GM12864 (cell line): Measurements from ENCODE around the gene CD244.

Experiments
- DNase-seq: peaks from one replicate; pipeline ENCODE4 v3.0.0-alpha.2; 2011; ENCODE audit warnings: low read depth
- H3K4me3 ChIP-seq: 2 replicates; pipeline ENCODE4 v1.5.1; 2011; ENCODE audit warnings: mild to moderate bottlenecking, low read depth, low read length, control low read depth
- TF ChIP-seq, protein P1 (sequence below): IDR thresholded peaks from 2 replicates; pipeline ENCODE4 v1.5.1; 2011; ENCODE audit warnings: low read depth, mild to moderate bottlenecking, moderate library complexity, low read length, control low read depth, inconsistent platforms; ENCODE audit errors: missing control alignments

The CD244 gene

DNA sequence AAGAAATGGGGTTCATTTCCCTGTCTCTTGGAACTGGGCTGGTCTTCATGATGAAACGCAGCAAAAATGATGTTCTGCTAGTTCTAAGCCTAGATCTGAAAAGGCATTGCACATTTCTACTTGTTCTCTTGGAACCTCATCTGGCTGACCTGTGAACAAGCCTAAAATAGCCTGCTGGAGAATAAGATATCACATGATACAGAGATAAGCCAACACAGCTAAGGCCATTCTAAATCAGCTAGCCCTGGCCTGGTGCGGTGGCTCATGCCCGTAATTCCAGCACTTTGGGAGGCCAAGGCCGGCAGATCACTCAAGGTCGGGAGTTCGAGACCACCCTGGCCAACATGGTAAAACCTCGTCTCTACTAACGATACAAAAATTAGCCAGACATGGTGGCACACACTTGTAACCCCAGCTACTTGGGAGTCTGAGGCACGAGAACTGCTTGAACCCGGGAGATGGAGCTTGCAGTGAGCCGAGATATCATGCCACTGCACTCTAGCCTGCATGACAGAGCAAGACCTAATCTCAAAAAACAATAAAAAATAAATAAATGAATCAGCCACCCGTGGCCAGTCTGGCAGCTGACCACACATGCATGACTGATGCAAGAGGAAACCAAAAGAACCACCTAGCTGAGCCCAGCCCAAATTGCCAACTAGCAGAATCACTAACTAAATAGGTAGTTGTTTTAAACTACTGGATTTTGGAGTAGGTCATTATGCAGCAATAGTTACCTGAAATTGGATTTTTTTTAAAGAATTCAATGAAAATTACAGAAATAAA is 18.0 kb downstream of the CD244 start:
- no peak overlapping the region for H3K4me3 ChIP-seq
- DNase-seq: no peak
- TF ChIP-seq, protein P1, sequence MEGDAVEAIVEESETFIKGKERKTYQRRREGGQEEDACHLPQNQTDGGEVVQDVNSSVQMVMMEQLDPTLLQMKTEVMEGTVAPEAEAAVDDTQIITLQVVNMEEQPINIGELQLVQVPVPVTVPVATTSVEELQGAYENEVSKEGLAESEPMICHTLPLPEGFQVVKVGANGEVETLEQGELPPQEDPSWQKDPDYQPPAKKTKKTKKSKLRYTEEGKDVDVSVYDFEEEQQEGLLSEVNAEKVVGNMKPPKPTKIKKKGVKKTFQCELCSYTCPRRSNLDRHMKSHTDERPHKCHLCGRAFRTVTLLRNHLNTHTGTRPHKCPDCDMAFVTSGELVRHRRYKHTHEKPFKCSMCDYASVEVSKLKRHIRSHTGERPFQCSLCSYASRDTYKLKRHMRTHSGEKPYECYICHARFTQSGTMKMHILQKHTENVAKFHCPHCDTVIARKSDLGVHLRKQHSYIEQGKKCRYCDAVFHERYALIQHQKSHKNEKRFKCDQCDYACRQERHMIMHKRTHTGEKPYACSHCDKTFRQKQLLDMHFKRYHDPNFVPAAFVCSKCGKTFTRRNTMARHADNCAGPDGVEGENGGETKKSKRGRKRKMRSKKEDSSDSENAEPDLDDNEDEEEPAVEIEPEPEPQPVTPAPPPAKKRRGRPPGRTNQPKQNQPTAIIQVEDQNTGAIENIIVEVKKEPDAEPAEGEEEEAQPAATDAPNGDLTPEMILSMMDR: no peak

DNA sequence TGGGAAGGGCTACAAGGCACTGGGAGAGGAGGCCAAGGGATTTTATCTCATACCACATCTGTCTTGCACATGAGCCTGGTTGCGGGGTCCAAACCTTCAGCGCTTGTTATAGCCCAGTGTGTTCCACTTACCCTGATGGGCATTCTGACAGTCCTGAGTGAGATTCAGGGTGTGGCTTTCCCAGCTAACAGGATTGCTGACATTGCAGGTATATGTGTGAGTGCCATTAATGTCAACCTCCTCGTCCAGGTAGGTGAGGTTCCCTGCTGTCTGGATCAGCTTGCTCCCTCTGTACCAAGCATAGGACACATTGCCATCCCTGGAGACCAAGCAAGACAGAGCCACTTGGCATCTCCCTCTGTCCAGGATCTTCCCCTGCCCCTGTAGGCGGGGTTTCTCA is 21.6 kb downstream of the CD244 start:
- TF ChIP-seq, protein P1: no peak
- no peak overlapping the region for H3K4me3 ChIP-seq
- DNase-seq: no peak

DNA sequence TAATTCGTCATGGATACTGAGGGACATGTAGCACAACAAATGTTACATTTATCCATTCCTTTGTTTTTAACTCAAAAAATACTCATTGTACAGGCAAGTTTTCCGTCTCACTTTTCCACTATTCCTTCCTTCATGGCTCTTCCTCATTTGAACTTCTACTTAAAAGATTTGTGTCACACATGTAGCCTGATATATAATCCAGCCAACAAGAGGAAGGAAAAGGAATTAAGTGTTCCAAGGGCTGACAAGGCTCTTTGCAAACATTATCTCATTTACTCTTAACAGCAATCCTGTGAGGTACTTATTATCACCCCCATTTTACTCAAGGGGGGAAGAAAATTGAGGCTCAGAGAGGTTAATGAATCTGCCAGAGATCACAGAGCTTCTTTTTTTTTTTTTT is 22.9 kb downstream of the CD244 start:
- no peak overlapping the region for H3K4me3 ChIP-seq
- TF ChIP-seq, protein P1: no peak
- no peak for DNase-seq

DNA sequence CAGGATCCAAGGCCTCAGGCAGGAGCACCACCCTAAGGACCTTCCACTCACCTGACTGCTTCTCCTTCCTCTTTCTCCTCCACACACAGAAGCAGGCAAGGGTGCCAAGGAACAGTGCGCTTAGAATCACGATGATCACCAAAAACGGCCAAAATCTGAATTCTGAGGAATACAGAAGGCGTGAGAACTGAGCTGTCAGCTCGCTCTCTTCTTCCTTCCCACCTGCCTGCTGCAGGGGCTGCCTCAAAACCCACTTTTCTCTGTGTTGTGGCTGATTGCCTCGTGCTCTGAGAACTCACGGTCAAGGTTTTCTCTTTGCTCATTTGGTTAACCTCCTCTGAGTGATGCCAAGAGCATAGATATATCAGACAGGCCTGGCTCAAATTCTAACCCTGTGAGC is 23.8 kb downstream of the CD244 start:
- no peak for DNase-seq
- H3K4me3 ChIP-seq: no peak overlapping the region
- TF ChIP-seq, protein P1: no peak

DNA sequence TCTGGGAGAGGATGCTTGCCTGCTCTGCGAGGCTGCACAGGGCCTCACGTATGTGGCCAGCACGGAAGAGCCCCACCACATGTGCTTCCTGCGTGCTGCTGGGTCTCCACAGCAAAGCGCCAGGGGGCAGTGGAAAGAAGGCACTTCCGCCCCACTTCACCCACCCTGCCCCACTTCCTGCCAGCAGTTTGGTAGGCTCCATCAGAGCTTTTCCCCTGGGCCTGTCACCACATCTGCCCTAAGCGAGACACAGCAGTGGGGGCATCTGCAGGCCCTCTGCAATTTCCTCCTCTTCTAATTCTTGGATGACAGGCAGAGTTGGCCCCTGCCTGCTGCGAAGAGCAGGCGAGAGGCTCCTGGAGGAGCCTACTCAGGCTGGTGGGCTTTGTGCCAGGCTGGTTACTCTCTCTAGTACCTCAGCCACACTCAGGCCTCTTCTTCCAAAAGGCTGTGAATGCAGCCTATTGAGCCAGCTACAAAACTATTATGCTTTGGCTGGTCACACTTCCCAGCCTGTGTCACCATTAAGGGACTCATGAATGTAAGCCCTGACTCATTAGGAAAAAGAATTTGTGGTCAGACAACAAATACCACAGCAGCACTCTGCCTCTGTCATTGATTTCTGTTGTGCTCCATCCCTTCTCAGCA is 25.0 kb downstream of the CD244 start:
- no peak overlapping the region for H3K4me3 ChIP-seq
- peak; percentile 66 for DNase-seq
- TF ChIP-seq, protein P1: peak; percentile 57

DNA sequence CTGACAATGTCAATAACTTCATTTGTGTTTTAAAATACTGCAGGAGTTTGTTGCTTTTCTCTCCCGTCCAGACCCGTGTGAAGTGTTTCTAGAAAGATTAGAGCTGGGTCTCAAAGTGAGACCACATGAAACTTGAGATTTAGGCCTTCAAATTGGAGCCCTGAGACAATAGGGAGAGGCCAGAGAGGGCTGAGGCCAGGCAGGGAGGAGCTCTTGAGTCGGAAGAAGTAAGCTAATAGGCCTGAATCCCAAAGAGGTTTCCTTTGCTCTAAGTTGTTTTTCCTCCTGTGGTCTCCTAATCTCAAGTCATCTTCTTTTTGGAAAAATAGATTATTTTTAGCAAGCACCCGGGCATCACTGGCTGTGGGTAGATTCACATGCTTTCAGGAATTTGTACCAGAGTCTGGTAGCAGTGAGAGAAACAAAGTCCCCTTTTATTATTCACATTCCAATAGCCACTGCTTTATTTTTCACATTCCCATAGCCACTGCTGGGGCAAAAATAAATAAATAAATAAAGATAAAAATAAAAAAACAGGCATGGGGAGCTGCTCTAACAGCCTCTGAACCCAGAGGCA is 25.6 kb downstream of the CD244 start:
- H3K4me3 ChIP-seq: no peak overlapping the region
- no peak for DNase-seq
- TF ChIP-seq, protein P1: no peak

- no peak for DNase-seq
- no peak overlapping the region for H3K4me3 ChIP-seq
- TF ChIP-seq, protein P1: no peak
Observed at GRCh38 chr1:160836561-160836960, 26.1 kb downstream of the CD244 start.
